ENCODE results near the gene NXPH4.

NXPH4 gene

DNA sequence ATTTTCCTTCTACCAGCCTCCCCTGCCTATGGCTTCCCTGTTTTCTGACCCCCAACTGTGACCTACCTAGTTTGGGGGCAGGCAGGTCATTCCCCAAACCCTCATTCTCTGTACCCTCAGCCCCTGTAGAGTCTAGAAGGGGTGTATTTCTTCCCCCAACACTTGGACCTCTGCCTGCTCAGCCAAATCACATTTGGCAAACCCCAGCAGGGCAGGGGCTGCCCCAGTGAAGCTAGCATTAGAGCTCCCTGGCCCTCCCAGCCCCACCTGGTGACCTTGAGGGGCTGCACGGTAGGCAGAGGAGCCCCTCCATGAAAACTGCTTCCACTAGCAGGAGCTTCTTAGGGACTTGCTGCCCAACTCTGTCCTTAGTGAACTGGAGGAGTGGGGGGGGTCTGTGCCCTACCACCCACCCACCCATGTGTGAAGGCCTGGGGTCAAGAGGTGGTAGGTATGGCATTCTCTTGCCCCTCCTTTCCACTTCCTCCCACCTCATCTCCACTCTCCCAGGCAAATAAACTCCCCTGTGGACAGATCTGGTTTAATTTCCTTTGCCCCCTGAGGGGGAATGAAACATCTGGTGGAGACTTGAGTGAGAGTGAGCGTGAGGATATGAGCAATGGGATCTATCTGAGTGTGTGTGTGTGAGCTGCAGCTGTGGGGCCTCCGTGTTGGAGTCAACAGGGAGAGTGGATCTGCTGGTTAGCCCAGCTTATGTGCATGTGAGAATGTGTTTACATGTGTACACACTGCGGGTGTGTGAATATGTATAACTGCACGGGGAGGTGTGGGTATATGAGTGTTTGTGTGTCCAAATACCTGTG, 1.6 kb downstream of the NXPH4 start:
- no peak for DNase-seq (ENCODE audit: low read depth in 2 of 3, low spot score in 2 of 3)

DNA sequence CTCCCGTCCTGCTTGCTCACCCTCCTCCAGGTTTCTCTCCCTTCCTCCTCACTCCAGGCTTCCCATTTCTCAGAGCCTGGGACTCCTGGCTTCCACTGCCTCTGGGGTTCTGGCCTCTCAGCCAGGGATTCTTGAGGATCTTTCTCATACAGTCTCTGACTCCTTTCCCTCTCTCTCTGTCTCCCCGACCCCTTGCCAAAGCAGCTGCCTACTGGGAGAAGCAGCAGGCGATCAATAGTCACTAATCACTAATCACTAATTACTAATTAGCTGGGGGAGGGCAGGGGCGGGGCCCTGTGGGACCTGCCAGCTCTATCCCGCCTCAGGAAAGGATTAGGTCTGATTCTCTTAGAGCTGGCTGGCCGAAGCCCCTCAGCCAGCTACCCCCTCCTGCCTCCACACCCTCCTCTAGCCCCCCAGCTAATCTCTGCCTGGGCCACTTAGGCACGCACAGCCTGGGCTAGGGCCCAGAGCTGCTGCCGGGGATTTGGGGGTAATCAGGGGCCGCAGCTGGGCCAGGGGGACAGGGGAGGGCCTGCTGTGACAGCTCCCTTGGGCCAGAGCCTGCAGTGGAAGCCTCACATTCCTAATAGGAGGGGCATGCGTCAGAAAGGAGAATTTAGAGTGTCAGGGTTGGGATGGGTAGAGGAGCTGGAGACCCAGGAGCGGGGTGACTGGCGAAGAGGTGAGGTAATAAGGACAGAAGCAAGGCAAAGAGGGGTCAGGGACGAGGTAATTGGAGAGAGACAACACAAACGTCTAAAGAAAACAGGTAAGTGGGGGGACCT, 2.8 kb downstream of the NXPH4 start:
- DNase-seq (ENCODE audit: low read depth in 2 of 3, low spot score in 2 of 3) = no peak

DNA sequence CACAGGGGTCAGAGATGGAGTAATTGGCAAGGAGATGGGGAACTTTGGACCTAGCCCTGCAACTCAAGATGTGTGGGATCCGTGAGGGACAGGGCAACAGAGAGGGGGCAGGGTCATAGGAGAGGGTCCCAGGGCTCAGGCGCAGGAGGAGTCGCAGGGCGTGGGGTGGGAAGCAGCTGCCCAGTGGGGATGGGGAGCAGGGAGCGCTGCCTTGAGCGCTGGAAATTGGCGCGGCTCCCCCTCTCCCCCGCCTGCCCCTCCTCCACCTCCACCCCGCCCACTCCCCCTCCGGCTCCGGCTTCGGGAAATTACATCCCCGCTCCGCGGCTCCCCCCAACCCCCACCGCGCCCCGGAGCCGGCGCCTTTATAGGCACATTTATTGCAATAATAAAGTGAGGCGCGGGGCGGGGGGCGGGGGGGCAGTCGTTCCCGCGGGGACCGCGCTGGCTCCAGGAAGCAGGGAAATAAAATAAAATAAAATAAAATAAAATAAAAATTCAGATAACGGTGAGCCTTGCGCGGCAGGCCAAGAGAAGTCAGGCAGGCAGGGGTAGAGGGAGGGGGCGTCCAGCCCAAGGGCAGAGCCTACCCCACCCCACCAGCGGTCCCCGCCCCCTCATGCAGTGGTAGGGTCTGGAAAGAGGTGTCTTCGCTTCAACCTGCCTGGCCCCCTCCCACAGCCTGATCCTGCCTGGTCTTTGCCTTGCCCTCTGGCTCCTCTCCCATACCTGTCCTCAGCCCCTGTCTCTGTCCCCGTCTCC, 3.6 kb downstream of the NXPH4 start:
- no peak for DNase-seq (ENCODE audit: low read depth in 2 of 3, low spot score in 2 of 3)

DNA sequence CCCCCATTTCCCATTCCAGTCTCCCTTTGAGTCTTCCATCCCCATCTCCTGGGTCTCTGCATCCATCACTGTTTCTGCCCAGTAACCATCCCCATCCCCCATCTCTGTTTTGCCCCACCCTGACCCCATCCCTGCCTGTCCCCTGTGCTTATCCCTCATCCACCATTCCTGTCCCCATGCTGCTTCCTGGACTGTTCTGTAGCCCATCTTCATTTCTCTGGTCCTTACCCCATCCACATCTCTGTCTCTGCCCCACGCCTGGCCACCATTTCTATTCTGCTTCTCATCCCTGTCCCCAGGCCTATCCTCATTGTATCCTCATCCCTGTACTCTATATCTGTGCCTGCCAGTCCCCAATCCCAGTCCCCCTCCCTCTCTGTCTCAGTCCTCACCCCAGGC, 4.2 kb downstream of the NXPH4 start:
- DNase-seq (ENCODE audit: low read depth in 2 of 3, low spot score in 2 of 3) = no peak

DNA sequence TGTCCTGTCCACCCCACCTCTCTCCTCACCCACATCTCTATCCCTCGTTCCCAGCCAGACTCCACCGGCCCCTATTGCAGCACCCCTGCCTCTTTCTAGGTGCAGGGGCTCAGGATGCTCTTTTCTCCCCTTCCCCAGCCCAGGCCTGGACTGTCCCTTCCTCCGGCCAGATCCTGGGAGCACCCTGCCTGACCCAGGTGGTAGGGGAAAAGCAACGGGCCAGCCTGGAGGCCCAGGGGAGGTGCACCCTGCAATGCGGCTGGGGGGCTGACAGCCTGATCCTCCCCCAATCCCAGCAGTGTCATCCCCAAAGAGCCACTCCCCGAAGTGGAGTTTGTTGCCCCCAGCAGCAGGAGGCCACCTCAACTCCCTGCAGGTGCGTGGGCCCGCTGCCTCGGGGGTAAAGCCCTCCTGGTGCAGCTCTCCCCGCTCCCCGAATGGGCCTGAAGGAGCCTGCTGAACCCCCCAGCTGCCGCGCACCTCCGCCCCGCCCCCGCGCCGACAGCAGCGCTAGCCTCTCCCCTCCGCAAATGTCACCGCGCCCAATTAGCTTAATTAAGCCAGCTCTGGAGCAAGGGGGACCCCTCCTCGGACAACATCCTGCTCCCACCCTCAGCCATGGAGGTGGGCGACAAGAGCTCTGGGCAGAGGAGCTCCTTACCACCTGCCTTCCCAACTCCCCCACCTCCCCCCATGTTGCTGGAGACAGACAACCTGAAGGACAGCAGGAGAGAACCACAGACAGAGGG, 4.7 kb downstream of the NXPH4 start:
- no peak for DNase-seq (ENCODE audit: low read depth in 2 of 3, low spot score in 2 of 3)

DNA sequence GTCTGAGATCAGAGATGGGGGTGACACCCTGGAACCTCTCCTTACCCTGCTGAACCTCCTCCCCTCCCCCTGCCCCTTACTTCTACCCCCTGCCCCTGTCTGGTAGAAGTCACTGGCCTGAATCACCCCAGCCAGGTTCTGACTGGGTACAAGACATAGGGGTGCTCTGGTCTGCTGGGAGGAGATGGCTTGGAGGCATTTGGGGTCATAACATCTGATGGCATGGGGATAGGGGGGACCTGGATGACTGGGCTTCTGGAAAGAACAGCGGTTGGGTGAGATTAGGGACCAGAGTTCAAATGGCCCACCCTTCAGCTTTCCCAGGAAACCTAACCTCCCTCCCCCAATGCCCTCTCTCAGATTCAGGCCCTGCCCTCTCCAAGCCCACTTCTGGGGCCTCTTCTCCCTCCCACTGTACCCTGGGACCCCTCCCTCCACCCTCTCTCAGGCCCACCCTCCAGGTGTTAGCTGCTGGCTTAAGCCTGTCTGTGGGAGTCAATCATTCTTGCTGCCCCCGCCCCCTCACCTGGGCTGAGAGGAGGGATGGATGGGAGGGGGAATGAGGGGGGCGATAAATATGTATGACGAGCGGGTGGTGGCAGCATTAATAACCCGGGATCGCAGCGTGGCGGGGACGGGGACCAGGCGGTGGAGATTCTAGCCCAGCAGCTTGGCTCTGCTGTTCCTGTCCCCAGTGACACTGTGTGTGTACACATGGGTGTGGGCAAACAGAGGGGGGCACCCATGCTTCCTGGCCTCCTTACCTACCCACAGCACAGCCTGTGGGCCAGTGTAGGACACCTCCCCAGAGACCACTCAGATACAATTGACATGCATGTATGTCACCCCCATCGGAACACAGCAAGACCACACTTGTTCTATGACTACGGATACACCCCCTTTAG, 5.9 kb downstream of the NXPH4 start:
- DNase-seq (ENCODE audit: low read depth in 2 of 3, low spot score in 2 of 3) = no peak

DNA sequence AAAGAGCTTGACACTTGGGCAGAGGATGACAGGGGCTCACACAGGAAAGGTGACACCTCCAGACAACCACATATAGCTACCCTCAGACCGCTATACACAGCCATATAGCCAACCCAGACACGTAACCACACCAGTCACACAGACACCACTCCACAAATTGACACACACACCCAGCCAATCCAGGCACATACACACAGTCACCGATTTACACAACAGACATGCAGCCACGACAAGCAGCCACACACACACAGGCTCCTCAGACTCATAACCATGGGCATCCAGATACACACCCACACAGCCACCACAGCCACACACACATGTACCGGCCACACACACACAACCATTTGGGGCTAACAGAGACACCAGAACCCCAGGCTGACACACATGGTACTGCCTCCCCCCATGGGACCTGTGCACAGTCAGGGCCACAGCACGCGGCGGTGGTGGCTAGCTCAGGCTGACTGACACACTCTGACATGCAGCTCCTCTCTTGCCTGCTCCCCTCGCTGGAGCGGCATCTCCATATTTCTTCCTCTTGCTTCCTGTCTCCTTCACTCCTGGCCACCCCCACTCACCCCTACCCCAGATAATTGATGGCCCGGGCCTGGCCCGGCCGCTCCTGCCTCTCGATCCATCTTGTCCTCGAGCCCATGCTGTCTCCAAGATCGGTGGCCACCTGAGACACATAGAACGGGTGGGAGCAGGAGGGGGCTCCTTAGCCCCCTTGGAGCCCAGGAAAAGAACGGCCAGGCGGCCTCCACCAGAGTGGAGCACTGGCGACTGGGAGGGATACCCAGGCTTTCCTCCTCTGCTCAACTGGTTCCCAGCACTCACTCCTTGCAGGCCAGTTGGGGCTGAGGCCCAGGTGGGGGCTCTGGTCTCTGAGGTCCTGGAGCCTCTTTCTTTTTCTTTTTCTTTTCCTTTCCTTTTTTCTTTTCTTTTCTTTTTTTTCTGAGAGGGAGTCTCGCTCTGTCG, 6.9 kb downstream of the NXPH4 start:
- no peak for DNase-seq (ENCODE audit: low read depth in 2 of 3, low spot score in 2 of 3)

DNA sequence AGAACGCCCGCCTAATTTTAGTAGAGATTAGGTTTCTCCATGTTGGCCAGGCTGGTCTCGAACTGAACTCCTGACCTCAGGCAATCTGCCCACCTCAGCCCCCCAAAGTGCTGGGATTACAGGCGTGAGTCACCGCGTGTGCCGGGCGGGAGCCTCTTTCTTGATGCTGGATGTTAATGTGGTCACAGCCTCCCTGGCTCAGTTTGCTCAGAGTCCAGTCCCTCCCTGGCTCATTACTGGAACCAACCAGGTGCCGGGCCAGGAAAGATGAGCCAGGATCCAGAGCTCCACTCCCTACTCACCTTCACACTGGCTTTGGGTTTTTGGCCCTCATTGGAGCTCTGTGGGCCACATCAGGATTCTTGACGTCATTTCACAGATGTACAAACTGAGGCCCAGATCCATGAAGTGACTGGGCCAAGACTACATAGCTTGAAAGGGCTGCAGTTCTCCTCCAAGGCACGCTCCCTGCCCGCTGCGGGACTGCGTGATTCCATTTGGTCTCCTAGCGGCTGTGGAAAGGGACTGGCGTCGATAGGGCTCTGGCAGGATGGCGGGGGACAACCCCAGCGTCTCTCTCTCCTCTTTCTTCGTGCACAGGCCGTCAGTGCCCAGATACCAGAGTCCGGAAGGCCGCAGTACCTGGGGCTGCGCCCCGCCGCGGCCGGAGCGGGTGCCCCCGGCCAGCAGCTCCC, 7.8 kb downstream of the NXPH4 start:
- no peak for DNase-seq (ENCODE audit: low read depth in 2 of 3, low spot score in 2 of 3)

DNA sequence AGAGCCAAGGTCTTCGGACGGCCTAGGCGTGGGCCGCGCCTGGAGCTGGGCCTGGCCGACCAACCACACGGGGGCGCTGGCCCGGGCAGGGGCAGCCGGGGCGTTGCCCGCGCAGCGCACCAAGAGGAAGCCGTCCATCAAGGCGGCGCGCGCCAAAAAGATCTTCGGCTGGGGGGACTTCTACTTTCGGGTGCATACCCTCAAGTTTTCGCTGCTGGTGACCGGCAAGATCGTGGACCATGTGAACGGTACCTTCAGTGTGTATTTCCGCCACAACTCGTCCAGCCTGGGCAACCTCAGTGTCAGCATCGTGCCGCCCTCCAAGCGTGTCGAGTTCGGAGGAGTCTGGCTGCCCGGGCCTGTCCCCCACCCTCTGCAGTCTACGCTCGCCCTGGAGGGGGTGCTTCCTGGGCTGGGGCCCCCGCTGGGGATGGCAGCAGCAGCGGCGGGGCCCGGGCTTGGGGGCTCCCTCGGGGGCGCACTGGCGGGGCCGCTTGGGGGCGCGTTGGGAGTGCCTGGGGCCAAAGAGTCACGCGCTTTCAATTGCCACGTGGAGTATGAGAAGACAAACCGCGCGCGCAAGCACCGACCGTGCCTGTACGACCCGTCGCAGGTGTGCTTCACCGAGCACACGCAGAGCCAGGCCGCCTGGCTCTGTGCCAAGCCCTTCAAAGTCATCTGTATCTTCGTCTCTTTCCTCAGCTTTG, 8.5 kb downstream of the NXPH4 start:
- no peak for DNase-seq (ENCODE audit: low read depth in 2 of 3, low spot score in 2 of 3)

DNA sequence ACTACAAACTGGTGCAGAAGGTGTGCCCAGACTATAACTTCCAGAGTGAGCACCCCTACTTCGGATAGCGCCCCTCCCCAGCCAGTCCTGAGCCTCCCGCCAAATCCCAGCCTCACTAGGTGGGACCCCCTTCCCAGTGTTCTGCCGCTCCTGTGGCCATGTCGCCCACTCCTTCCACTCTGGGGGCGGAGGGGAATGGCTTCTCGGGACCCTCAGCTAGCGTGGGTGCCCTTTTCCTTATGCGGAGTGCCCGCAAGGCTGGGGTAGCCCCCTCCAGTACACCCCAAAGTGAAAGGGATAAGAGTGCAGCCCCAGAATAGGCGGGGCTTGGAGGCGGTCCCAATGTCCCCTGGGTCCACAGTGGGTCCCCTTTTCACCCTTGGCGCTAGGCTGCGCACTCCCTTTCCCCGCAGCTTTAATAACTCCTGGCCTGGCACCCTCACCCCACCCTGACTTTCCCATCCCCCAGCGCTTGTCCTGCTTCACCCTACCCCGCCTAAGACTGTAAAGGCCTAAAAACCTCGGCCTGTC, 9.2 kb downstream of the NXPH4 start:
- no peak for DNase-seq (ENCODE audit: low read depth in 2 of 3, low spot score in 2 of 3)

DNA sequence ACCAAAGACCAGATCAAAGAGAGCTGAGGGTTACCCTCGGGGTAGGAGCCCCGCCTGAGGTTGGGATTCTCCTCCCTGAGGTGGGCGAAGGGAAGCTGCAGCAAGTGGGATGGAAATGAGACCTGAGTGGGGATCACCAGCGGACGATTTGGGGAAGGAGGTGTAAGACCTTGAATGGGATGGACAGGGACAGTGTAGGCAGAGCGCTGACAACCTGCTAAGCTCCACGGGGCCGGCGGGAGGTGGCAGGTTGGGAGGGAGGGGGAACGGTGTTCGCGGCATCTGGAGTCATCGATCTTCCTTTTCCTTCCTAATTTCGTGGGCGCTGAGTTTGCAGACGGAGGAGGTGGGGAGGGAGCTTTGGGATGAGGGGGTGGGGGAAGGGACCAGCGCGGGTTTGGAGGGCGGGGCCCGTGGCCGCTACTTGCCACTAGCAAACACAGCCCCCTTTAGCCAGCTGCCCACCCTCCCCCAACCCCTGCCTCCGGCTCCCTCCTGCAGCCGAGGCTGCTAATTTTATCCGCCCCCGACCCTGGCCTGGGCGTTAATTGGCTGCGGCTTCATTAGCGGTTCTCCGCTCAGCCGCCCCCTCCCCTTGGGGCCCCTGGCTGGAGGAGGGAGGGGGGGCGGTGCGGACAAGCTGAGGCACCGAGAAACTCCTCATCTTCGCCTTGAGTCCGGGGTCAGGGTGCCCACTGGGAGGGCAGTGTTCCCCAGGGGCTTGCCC, 10.2 kb downstream of the NXPH4 start:
- DNase-seq (ENCODE audit: low read depth in 2 of 3, low spot score in 2 of 3) = no peak

DNA sequence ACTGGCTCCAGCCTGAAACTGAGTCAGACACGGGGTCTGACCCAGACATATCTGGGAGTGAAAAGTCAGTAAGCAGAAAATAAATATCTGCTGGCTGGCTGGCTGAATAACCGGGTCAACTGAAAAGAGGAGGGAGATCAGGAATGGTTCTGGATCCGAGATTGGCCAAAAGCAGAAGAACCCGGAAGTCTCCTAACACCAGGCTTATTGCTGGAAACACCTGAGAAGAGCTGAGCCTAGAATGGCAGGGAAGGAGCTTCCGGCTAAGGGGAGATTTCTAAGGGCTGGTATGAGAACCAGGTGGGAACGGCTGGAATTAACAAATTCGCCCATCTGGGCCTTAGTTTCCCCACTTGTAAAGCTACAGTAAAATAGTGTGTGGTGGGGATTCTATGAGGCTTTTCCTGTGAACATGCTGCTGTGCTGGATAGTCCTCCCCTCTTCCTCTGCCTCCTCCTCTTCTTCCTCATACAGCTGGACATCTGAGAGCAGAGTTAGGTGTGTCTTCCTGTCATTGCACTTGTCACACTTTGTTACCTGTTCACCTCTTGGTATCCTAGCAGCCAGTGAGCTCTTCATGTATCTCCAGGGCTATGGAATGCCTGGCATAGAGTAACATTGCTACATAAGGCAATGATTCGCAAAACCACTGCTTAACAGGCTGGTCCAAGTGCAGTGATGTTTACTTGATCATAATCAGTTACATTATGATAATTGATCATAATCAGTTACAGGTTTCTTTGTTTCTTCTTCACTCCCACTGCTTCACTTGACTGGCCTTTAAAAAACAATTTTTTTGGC, 10.9 kb downstream of the NXPH4 start:
- no peak for DNase-seq (ENCODE audit: low read depth in 2 of 3, low spot score in 2 of 3)

DNA sequence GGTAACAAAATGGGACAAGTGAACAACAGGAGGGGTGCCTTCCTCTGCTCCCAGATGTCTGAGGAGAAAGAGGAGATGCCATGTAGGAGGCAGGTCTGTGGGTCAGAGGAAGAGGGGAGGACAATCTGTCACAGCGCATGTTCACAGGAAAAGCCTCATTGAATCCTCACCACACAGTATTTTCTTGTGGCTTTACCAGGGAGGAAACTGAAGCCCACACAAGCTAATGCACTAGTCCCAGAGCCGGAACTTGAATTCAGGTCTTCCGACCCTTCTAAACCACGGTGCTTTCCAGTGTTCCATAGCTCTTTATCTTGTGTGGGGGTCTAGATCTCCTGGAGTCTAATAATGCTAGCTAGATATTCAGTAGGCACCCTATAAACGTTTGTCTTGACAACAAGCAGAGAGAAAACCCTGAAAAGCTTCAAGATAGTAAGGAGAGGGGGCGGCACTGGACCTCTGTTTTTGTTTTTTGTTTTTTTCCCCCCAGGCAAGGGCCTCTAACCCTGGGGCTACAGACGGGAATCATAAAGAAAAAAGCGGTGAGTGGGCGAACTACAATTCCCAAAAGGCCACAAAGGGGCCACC, 12.5 kb downstream of the NXPH4 start:
- DNase-seq (ENCODE audit: low read depth in 2 of 3, low spot score in 2 of 3) = no peak

DNA sequence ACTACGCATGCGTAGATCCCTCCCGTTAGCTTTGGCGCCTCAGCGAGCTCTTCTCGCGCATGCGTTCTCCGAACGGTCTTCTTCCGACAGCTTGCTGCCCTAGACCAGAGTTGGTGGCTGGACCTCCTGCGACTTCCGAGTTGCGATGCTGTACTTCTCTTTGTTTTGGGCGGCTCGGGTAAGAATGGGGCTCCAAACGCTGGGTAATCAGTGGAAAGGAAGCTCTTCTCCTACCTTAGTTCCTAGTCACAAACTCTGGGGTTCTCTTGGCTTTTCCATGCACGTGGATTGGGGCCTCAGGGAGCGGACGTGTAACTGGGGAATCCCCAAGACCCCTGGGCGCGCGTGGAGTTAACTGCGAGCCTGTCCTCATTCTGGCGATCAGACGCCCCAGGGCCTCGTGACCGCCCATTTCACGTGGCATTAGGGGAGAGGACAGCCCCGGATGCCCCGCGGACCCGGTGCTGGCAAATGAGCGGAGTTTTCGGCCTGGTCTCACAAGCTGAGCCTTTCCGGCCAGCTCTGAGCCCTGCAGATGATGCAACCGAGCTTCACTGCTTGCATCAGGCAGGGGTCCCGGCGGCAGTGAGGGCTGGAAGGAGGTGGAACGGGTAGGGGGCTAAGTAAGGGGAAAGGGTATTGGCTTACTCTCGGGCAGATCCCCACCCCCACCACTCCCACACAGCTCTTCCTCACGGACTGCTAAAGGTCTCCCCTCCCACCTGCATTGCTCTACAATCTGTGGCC, 13.2 kb downstream of the NXPH4 start, which contains the start of gene SHMT2:
TSS of gene SHMT2 (plus strand) at position 78 of the 747 bp plus-strand sequence. CDS start at position 146, 68 bp downstream.
- DNase-seq (ENCODE audit: low read depth in 2 of 3, low spot score in 2 of 3) = peak in 2 of 3 experiments; percentile 85 to 91
